B cell (primary cell): ENCODE results near the gene VAPB. TPM values are rescaled to one million over a fixed set of nuclear protein-coding genes. Genes with fewer than 3 reads are reported as not detected.

ENCODE experiments used
- ATAC-seq: fragments of 200-7000 bp; cut with Tn5 transposase; one replicate; pipeline ENCODE4 v1.10.0; 2021; ENCODE audit warnings: low read depth, mild to moderate bottlenecking, moderate number of reproducible peaks, moderate library complexity
- CTCF ChIA-PET: fragments of 350-600 bp; sonication (Branson Sonifier 250); formaldehyde crosslinking; loops from one replicate; lab custom pipeline; 2021; ENCODE audit warnings: antibody characterized with exemption, inconsistent platforms; lab: Charles Lee
- POLR2A ChIA-PET: fragments of 350-600 bp; sonication (Branson Sonifier 250); formaldehyde crosslinking; loops from one replicate; lab custom pipeline; 2021; ENCODE audit warnings: antibody characterized with exemption; lab: Charles Lee
- DNase-seq: peaks from one replicate; pipeline ENCODE4 v3.0.0; 2013
- H2AFZ ChIP-seq: 2 replicates; pipeline ENCODE4 v1.6.1; 2012; ENCODE audit warnings: mild to moderate bottlenecking, low read depth, low read length; ENCODE audit not compliant: insufficient read depth, poor library complexity, severe bottlenecking
- H3K27ac ChIP-seq, 2 donors: 1 replicate in 1 of 2; 2 replicates in 1 of 2; pipeline ENCODE4 v1.5.1; 2012 to 2013; ENCODE audit warnings: low read length in 2 of 2, mild to moderate bottlenecking in 2 of 2, moderate library complexity in 1 of 2
- H3K27me3 ChIP-seq, 4 experiments: fragments of 200-600 bp in 1 of 4; sonication (generic) in 1 of 4; replicated peaks in 1 of 4; 1 replicate in 2 of 4; 2 replicates in 2 of 4; pipeline versions ENCODE4 v1.6.1 to v1.7.0; 2013 to 2016; ENCODE audit warnings: low read length in 3 of 4, mild to moderate bottlenecking in 2 of 4, mixed read lengths in 1 of 4, moderate library complexity in 1 of 4; ENCODE audit not compliant: insufficient read depth in 4 of 4, control insufficient read depth in 3 of 4; ENCODE audit errors: control extremely low read depth in 1 of 4
- H3K36me3 ChIP-seq, 2 experiments: replicated peaks in 1 of 2; 1 replicate in 1 of 2; 2 replicates in 1 of 2; pipeline versions ENCODE4 v1.6.1 to v1.7.1; 2013; ENCODE audit warnings: low read length in 1 of 2; ENCODE audit not compliant: insufficient read depth in 2 of 2, control insufficient read depth in 1 of 2; ENCODE audit errors: control extremely low read depth in 1 of 2, extremely low read depth in 1 of 2
- H3K4me1 ChIP-seq, 2 donors: fragments of 200-600 bp in 1 of 2; sonication (generic) in 1 of 2; 1 replicate in 1 of 2; 2 replicates in 1 of 2; pipeline versions ENCODE4 v1.5.1 to v1.6.1; 2013 to 2017; ENCODE audit warnings: low read length in 2 of 2; ENCODE audit not compliant: control insufficient read depth in 2 of 2, insufficient read depth in 2 of 2
- H3K4me2 ChIP-seq: replicated peaks from 2 replicates; pipeline ENCODE3; 2012; ENCODE audit warnings: mild to moderate bottlenecking, low read depth, low read length; ENCODE audit not compliant: poor library complexity, severe bottlenecking
- H3K4me3 ChIP-seq, 5 experiments: fragments of 200-600 bp in 1 of 5; sonication (generic) in 1 of 5; 1 replicate in 3 of 5; 2 replicates in 2 of 5; pipeline versions ENCODE4 v1.5.1 to v1.7.0; 2011 to 2016; ENCODE audit warnings: low read length in 4 of 5, mild to moderate bottlenecking in 4 of 5, low read depth in 2 of 5, control low read depth in 1 of 5, moderate library complexity in 1 of 5; ENCODE audit not compliant: insufficient read depth in 1 of 5; ENCODE audit errors: control extremely low read depth in 1 of 5, extremely low read depth in 1 of 5
- H3K79me2 ChIP-seq: fragments of 200-600 bp; sonication (generic); one replicate; pipeline ENCODE4 v1.6.0; 2016; ENCODE audit warnings: low read length; ENCODE audit not compliant: control insufficient read depth, insufficient read depth
- H3K9ac ChIP-seq: fragments of 200-600 bp; sonication (generic); 2 replicates; pipeline ENCODE4 v1.6.1; 2017; ENCODE audit warnings: mild to moderate bottlenecking, low read length, moderate library complexity
- H3K9me3 ChIP-seq, 3 donors: one replicate each; pipeline versions ENCODE4 v1.6.1 to v1.7.1; 2013; ENCODE audit warnings: low read length in 2 of 3; ENCODE audit not compliant: control insufficient read depth in 2 of 3, insufficient read depth in 1 of 3; ENCODE audit errors: control extremely low read depth in 1 of 3
- H4K20me1 ChIP-seq: 2 replicates; pipeline ENCODE4 v1.6.0; 2012; ENCODE audit warnings: mild to moderate bottlenecking, low read length; ENCODE audit not compliant: insufficient read depth, control insufficient read depth, poor library complexity, severe bottlenecking
- H3K27ac Mint-ChIP-seq: one replicate; pipeline ENCODE4 v1.8.0; 2021; ENCODE audit warnings: mixed read lengths
- H3K27me3 Mint-ChIP-seq: one replicate; pipeline ENCODE4 v1.8.0; 2021; ENCODE audit warnings: mixed read lengths
- H3K4me1 Mint-ChIP-seq: one replicate; pipeline ENCODE4 v1.8.0; 2021; ENCODE audit warnings: mixed read lengths
- H3K4me3 Mint-ChIP-seq: one replicate; pipeline ENCODE4 v1.8.0; 2021; ENCODE audit warnings: mixed read lengths
- H3K9me3 Mint-ChIP-seq: one replicate; pipeline ENCODE4 v1.8.0; 2022; ENCODE audit warnings: mixed read lengths; ENCODE audit not compliant: insufficient read depth
- CTCF ChIP-seq: fragments of 200-600 bp; IDR thresholded peaks from one replicate; pipeline ENCODE4 v1.8.0; 2022; ENCODE audit warnings: antibody characterized with exemption, mild to moderate bottlenecking
- EZH2 ChIP-seq: IDR thresholded peaks from 2 replicates; pipeline ENCODE4 v1.6.1; 2012; ENCODE audit warnings: borderline replicate concordance, low read depth, mild to moderate bottlenecking, moderate library complexity, low read length; ENCODE audit not compliant: insufficient read depth, poor library complexity, severe bottlenecking
- WGBS: methylation state at CpG from one replicate; pipeline ENCODE4 v1.1.5; 2013; ENCODE audit warnings: missing lambda C conversion rate; ENCODE audit not compliant: insufficient coverage; 5-methylcytosine and 5-hydroxymethylcytosine counted together
- intact Hi-C: fragments of 100-400 bp; cut with micrococcal nuclease; formaldehyde crosslinking; loops from one replicate; pipeline ENCODE4 v1.10.0; 2022
- polyA plus RNA-seq: library from polyadenylated mRNA; depleted of rRNA; stranded (reverse); fragments of >200 nt; gene quantifications from 2 replicates; pipeline ENCODE4 v1.2.3, GENCODE V29; 2012
- total RNA-seq, 2 donors: library from RNA; stranded (reverse); fragments of 120-200 nt in 1 of 2; gene quantifications; 1 replicate in 1 of 2; 2 replicates in 1 of 2; pipeline versions ENCODE4 v1.2.3 to v1.2.4, GENCODE V29; 2013 to 2022

VAPB gene
- total and polyA plus RNA-seq, 2 donors (not counting 1 experiment from before 2014, with no cell fraction given), result 19.5 to 26.4 TPM

DNA sequence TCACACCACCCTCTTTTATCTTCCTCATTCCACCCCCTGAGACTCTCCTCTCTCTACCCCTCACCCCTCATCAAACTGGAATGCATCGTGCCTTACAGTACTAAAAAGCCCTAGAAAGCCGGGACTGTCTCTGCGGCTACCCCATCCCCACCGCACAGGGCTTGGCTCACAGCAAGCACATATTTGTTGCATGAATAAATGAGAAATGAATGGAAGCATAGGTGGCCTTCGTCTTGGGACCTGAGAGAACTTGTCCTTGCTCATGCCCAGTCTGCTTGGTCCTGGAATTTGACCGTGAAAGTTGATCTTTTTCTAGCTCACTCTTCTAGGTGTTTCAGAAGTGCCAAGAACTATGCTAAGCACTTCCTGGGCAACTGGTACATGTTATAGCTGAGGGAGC lies 72.9 kb downstream of the VAPB start:
- Histone ChIP-seq H4K20me1 (peaks cover 11% of the 10 kb centered on the region), H3K27ac (no peak overlapping the region), H3K4me1 (peaks cover 20 to 21% of the 10 kb centered on the region in 2 donors), H3K4me2 (no peak overlapping the region), H3K27me3 (peaks cover 0 to 7% (median 2%) of the 10 kb centered on the region in 4 experiments), H2AFZ (no peak overlapping the region), H3K9ac (no peak overlapping the region), H3K79me2 (no peaks in the 10 kb centered on the region), H3K36me3 (no peaks in the 10 kb centered on the region), H3K9me3 (peaks cover 0 to 8% (median 0%) of the 10 kb centered on the region in 3 donors), H3K4me3 (no peak overlapping the region)
- peaks cover 25% of the 10 kb centered on the region for H3K4me1 Mint-ChIP-seq
- H3K9me3 Mint-ChIP-seq, result no peaks in the 10 kb centered on the region
- no peak overlapping the region for H3K4me3 Mint-ChIP-seq
- H3K27ac Mint-ChIP-seq, result no peak overlapping the region
- WGBS, result 98% methylated on average over 6 of the region's 6 CpGs
- POLR2A ChIA-PET, result no interaction called here
- intact Hi-C loops, result no loop called here
- CTCF ChIA-PET, result no interaction called here
- no peaks in the 10 kb centered on the region for H3K27me3 Mint-ChIP-seq
- DNase-seq (no peak), ATAC-seq (no peak)
- TF ChIP-seq CTCF (no peak), EZH2 (no peak)

- Histone ChIP-seq H3K27ac (no peak overlapping the region), H3K36me3 (no peaks in the 10 kb centered on the region), H3K27me3 (peaks cover 0 to 7% (median 2%) of the 10 kb centered on the region in 4 experiments), H4K20me1 (peaks cover 11% of the 10 kb centered on the region), H3K4me1 (peaks cover 16% of the 10 kb centered on the region in 2 donors), H3K9ac (no peak overlapping the region), H3K79me2 (no peaks in the 10 kb centered on the region), H3K4me2 (no peak overlapping the region), H2AFZ (no peak overlapping the region), H3K9me3 (peaks cover 0 to 8% (median 0%) of the 10 kb centered on the region in 3 donors), H3K4me3 (no peak overlapping the region)
- intact Hi-C loops, result no loop called here
- WGBS, result 100% methylated on average over 2 of the region's 10 CpGs
- no peak overlapping the region for H3K4me3 Mint-ChIP-seq
- POLR2A ChIA-PET, result no interaction called here
- H3K9me3 Mint-ChIP-seq, result no peaks in the 10 kb centered on the region
- TF ChIP-seq EZH2, result no peak
- no peak for TF ChIP-seq CTCF
- DNase-seq (no peak), ATAC-seq (no peak)
- H3K27me3 Mint-ChIP-seq, result no peaks in the 10 kb centered on the region
- H3K27ac Mint-ChIP-seq, result no peak overlapping the region
- CTCF ChIA-PET, result no interaction called here
- H3K4me1 Mint-ChIP-seq, result peaks cover 18% of the 10 kb centered on the region
Measured at GRCh38 chr20:58463256-58463655, 74.2 kb downstream of the VAPB start.
